Measurements from ENCODE around the gene PIGM.
"Not testable (repeated sequence)": the region's sequence is repeated elsewhere in the genome, so short reads cannot be mapped to it uniquely, and the experiment has no call there.

PIGM gene

GRCh38 chr1:160061369-160062229 lies 29.8 kb upstream of the PIGM start:
- no peak overlapping the region for H3K4me3 ChIP-seq (ENCODE audit: low read depth, low read length)
- TF ChIP-seq, protein P1, sequence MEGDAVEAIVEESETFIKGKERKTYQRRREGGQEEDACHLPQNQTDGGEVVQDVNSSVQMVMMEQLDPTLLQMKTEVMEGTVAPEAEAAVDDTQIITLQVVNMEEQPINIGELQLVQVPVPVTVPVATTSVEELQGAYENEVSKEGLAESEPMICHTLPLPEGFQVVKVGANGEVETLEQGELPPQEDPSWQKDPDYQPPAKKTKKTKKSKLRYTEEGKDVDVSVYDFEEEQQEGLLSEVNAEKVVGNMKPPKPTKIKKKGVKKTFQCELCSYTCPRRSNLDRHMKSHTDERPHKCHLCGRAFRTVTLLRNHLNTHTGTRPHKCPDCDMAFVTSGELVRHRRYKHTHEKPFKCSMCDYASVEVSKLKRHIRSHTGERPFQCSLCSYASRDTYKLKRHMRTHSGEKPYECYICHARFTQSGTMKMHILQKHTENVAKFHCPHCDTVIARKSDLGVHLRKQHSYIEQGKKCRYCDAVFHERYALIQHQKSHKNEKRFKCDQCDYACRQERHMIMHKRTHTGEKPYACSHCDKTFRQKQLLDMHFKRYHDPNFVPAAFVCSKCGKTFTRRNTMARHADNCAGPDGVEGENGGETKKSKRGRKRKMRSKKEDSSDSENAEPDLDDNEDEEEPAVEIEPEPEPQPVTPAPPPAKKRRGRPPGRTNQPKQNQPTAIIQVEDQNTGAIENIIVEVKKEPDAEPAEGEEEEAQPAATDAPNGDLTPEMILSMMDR (IDR thresholded peaks at IDR 0.05; ENCODE audit: insufficient read depth, low read depth, low read length, missing control alignments) = peak; percentile 4
- DNase-seq (ENCODE audit: low read depth) = no peak

DNA sequence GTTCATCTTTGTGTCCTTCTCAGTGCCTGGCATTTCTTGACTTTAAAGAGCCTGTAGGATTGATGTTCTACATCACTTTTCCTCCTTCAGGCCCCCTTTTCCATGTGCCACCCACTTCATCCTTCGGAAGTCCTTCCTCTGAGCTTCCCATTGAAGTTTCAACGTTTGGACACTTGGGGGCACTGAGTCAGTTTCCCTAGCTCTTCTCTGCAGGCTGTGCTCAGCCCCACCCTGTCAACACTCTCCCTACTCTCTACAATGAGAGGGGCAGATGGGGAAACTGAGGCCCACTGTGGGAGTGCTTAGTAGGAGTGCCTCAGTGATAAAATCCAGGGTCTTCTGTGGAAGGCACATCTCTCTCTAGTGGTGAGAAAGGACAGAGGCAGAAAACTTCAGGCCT lies 26.3 kb upstream of the PIGM start:
- H3K4me3 ChIP-seq (ENCODE audit: low read depth, low read length) = no peak overlapping the region
- DNase-seq (ENCODE audit: low read depth) = no peak
- TF ChIP-seq, protein P1 (IDR thresholded peaks at IDR 0.05; ENCODE audit: insufficient read depth, low read depth, low read length, missing control alignments) = no peak

DNA sequence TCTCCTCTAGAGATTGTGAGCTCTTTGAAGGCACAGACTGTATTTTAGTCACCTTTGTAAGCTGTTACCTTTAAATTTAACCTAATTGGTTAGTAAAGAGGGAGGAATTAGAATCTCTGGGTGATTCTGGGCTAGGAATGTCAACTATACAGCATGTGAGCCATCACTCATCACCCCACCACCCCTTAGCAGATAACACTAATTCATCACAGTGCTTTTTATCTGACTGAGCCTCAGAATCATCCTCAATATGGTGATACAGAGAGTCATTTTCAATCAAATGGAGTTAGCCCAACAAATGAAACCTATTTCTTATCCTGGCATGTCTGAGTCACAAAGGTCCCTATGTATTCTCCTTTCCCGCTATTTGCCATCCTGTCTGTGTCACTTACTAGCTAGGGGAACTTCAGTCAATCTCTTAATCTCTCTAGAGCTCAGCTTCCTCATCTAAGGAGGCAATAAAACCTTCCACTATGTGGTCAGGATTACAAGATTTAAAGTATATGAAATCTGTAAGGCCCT lies 24.9 kb upstream of the PIGM start:
- H3K4me3 ChIP-seq (ENCODE audit: low read depth, low read length) = no peak overlapping the region
- TF ChIP-seq, protein P1 (IDR thresholded peaks at IDR 0.05; ENCODE audit: insufficient read depth, low read depth, low read length, missing control alignments) = no peak
- no peak for DNase-seq (ENCODE audit: low read depth)

DNA sequence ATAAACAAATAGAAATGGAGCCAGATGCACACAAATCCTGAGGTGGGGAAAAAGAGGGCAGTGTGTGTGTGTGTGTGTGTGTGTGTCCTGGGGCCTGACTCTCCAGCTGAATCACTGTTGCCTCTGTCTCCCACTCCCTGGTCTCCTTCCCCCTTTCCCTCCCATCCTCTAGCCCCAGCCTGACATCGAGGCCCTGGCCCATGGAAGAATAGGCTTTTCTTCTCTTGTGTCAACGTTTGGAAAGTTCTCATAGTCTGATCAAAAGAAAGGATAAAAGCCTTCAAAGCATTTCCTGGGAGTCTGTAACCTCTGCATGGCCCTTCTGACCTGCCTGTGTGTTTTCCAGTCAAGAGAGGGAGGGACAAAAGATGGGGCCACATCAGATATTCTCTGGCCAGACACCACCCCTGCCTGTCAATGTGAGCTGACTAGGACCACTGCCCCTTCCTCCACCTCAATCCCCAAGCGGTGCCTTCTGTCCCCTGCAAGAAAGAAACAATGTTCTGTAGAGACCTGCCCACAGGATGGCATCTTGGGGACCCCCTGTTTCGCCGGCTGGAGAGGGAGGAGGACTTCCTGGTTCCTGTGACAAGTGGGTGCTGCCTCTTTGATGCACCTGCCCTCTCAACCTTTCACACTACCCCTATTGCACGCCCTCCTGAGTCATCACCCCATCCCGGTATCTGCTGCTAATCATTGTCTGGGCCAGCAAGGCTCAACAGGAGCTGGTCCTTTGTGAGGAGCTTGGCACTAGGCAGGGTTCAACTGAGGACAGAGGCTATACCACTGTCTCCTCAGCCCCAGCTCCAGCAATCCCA lies 22.0 kb upstream of the PIGM start:
- no peak for DNase-seq (ENCODE audit: low read depth)
- TF ChIP-seq, protein P1 (IDR thresholded peaks at IDR 0.05; ENCODE audit: insufficient read depth, low read depth, low read length, missing control alignments) = no peak
- no peak overlapping the region for H3K4me3 ChIP-seq (ENCODE audit: low read depth, low read length)

DNA sequence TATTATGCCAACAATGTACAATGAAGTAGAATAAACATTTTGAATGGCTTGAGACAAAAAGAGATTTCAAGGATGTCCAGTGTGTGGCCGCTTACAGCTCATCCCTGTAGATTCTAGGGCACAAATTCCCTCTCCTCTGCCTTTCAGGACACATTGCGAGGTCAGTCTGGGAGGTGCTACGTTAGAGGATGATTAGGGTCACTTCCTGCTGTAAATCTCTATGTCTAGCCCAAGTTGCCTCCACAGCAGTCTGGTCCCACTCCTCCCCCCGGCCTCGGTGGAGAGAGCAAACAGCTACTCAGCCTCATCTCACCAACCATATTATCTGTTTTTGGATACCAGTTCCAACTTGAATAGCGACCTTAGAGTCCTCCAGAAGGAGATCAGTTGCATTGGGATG lies 21.1 kb upstream of the PIGM start:
- H3K4me3 ChIP-seq (ENCODE audit: low read depth, low read length) = no peak overlapping the region
- TF ChIP-seq, protein P1 (IDR thresholded peaks at IDR 0.05; ENCODE audit: insufficient read depth, low read depth, low read length, missing control alignments) = no peak
- no peak for DNase-seq (ENCODE audit: low read depth)

DNA sequence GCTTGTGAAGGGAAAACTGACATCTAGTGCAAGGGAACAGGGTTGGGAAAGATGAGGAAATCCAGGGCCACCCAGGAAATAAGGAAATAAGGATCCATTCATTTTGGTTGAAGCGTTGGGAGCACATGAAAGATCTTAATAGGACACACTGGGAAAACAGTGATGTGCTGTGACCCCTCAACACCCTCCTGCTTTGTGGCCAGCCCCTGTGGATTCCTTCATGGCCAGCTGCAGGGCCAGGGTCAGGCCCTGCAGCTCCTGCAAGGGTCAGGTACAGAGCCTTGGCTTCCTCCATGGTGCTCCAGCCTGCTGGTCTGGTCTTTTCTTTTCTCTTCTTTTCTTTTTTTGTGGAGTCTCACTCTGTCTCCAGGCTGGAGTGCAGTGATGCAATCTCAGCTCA lies 18.8 kb upstream of the PIGM start:
- TF ChIP-seq, protein P1 (IDR thresholded peaks at IDR 0.05; ENCODE audit: insufficient read depth, low read depth, low read length, missing control alignments) = no peak
- no peak for DNase-seq (ENCODE audit: low read depth)
- no peak overlapping the region for H3K4me3 ChIP-seq (ENCODE audit: low read depth, low read length)

- not testable (repeated sequence) for DNase-seq (ENCODE audit: low read depth)
Observed at GRCh38 chr1:160050182-160050581, 18.4 kb upstream of the PIGM start.

More at GRCh38 chr1:160050182-160050581, 18.4 kb upstream of the PIGM start:
- H3K4me3 ChIP-seq (ENCODE audit: low read depth, low read length) = not testable (repeated sequence)
